Spleen (tissue), 11 donors: Measurements from ENCODE around the gene CLCF1. TPM values are rescaled to one million over a fixed set of nuclear protein-coding genes. Genes with fewer than 3 reads are reported as not detected.
A peak's percentile ranks its signal among the peaks of the same experiment; 100 is the strongest.

ENCODE experiments used
- DNase-seq: peaks from one replicate; pipeline ENCODE4 v3.0.0-alpha.2; 2020
- H3K27ac ChIP-seq, 8 donors: fragments of 200-600 bp; sonication (generic) in 7 of 8; 1 replicate in 4 of 8; 2 replicates in 4 of 8; pipeline versions ENCODE4 v1.5.0 to v1.8.0; 2016 to 2021; ENCODE audit warnings: inconsistent platforms in 4 of 8, mild to moderate bottlenecking in 4 of 8, moderate library complexity in 1 of 8
- H3K27me3 ChIP-seq, 7 donors: fragments of 200-600 bp; sonication (generic) in 6 of 7; replicated peaks in 1 of 7; 1 replicate in 4 of 7; 2 replicates in 3 of 7; pipeline versions ENCODE4 v1.5.0 to v1.8.0; 2016 to 2021; ENCODE audit warnings: inconsistent platforms in 3 of 7, mild to moderate bottlenecking in 1 of 7
- H3K36me3 ChIP-seq, 6 donors: fragments of 200-600 bp; sonication (generic) in 5 of 6; 1 replicate in 4 of 6; 2 replicates in 2 of 6; pipeline versions ENCODE4 v1.5.0 to v1.8.0; 2016 to 2021; ENCODE audit warnings: inconsistent platforms in 2 of 6
- H3K4me1 ChIP-seq, 6 donors: fragments of 200-600 bp; sonication (generic) in 5 of 6; 1 replicate in 3 of 6; 2 replicates in 3 of 6; pipeline versions ENCODE4 v1.5.0 to v1.8.0; 2016 to 2021; ENCODE audit warnings: inconsistent platforms in 3 of 6
- H3K4me3 ChIP-seq, 8 donors: fragments of 200-600 bp; sonication (generic) in 7 of 8; 1 replicate in 4 of 8; 2 replicates in 4 of 8; pipeline versions ENCODE4 v1.5.0 to v1.8.0; 2016 to 2021; ENCODE audit warnings: inconsistent platforms in 4 of 8, mild to moderate bottlenecking in 4 of 8, moderate library complexity in 2 of 8
- H3K9me3 ChIP-seq, 8 donors: fragments of 200-600 bp; sonication (generic) in 7 of 8; 1 replicate in 4 of 8; 2 replicates in 4 of 8; pipeline versions ENCODE4 v1.5.0 to v1.8.0; 2016 to 2021; ENCODE audit warnings: inconsistent platforms in 4 of 8
- POLR2A ChIP-seq, 3 donors: fragments of 450-650 bp; IDR thresholded peaks; one replicate each; pipeline ENCODE4 v1.5.1; 2017; ENCODE audit warnings: antibody characterized with exemption in 3 of 3, mild to moderate bottlenecking in 1 of 3
- POLR2AphosphoS5 ChIP-seq, 3 donors: sonication (generic); formaldehyde crosslinking; IDR thresholded peaks; one replicate each; pipeline ENCODE4 v1.5.1; 2017; ENCODE audit warnings: antibody characterized with exemption in 3 of 3
- WGBS, 5 donors: extraction: QIAGEN DNeasy Blood & Tissue Kit in 3 of 5; methylation state at CpG; one replicate each; pipeline versions ENCODE4 v1.1.5 to v1.1.7; 2013 to 2018; 5-methylcytosine and 5-hydroxymethylcytosine counted together
- intact Hi-C: fragments of 100-400 bp; cut with DNase I; formaldehyde crosslinking; loops from one replicate; pipeline ENCODE4 v1.15.0; 2023; ENCODE audit warnings: low total_unique reads
- polyA plus RNA-seq, 3 donors: library from polyadenylated mRNA; stranded (reverse); fragments of 200-250 nt; gene quantifications; one replicate each; pipeline ENCODE4 v1.2.1, GENCODE V29; 2013
- total RNA-seq, 7 donors: library from RNA; depleted of rRNA in 3 of 7; stranded (reverse); fragments of >200 nt in 3 of 7; fragmentation: NEBNext Ultra II Directional in 4 of 7; extraction: Animal tissue kit (Norgen Biotek cat#: 25700) in 4 of 7; gene quantifications; one replicate each; pipeline versions ENCODE4 v1.1.0 to v1.2.1, GENCODE V29; 2016 to 2021
- TF ChIP-seq, protein P1 (sequence below), 11 experiments: fragments of 200-600 bp in 7 of 11; fragments of 450-650 bp in 4 of 11; sonication (generic) in 4 of 11; IDR thresholded peaks in 8 of 11; conservative IDR thresholded peaks in 3 of 11; 1 replicate in 7 of 11; 2 replicates in 4 of 11; pipeline versions ENCODE4 v1.4.0 to v1.8.0; 2016 to 2021; ENCODE audit warnings: antibody characterized with exemption in 11 of 11, inconsistent platforms in 4 of 11, mild to moderate bottlenecking in 1 of 11
- donor health status: healthy with polysubstance abuse.
- donor health status: DM: no; HTN: no; CAD: no; lungs with moderate emphysema.
- donor health status: DM: no; HTN: no; CAD: no.
- donor health status: Bipolar disorder and iron deficiency.
- donor health status: healthy.
- donor health status: DM: no; HTN: no; CAD: no.
- donor health status: DM: yes; HTN: yes; CAD: no.

Gene CLCF1
- total and polyA plus RNA-seq, 10 donors, result 4.3 to 13.7 (median 7.4) TPM

- no peak overlapping the region for H3K4me3 ChIP-seq
- no peaks in the 10 kb centered on the region for H3K27me3 ChIP-seq
- no peaks in the 10 kb centered on the region for H3K9me3 ChIP-seq
- WGBS, 5 donors, result 92 to 97% (median 94%) methylated on average over 7 of the region's 7 CpGs
- no peak for DNase-seq
- peaks cover 0 to 77% (median 51%) of the 10 kb centered on the region in 6 donors for H3K36me3 ChIP-seq
- TF ChIP-seq POLR2A (IDR thresholded peaks at IDR 0.05), result no peak
- TF ChIP-seq, protein P1, sequence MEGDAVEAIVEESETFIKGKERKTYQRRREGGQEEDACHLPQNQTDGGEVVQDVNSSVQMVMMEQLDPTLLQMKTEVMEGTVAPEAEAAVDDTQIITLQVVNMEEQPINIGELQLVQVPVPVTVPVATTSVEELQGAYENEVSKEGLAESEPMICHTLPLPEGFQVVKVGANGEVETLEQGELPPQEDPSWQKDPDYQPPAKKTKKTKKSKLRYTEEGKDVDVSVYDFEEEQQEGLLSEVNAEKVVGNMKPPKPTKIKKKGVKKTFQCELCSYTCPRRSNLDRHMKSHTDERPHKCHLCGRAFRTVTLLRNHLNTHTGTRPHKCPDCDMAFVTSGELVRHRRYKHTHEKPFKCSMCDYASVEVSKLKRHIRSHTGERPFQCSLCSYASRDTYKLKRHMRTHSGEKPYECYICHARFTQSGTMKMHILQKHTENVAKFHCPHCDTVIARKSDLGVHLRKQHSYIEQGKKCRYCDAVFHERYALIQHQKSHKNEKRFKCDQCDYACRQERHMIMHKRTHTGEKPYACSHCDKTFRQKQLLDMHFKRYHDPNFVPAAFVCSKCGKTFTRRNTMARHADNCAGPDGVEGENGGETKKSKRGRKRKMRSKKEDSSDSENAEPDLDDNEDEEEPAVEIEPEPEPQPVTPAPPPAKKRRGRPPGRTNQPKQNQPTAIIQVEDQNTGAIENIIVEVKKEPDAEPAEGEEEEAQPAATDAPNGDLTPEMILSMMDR (IDR thresholded peaks at IDR 0.05 in 8 of 11, conservative IDR thresholded peaks at IDR 0.05 in 3 of 11), result no peak
- no peak for TF ChIP-seq POLR2AphosphoS5 (IDR thresholded peaks at IDR 0.05)
- peak overlapping the region in 4 of 8 donors; percentile 37 to 75 (median 58) for H3K27ac ChIP-seq
- H3K4me1 ChIP-seq, result peaks cover 37 to 92% (median 65%) of the 10 kb centered on the region in 6 donors
- intact Hi-C loops, result loop anchor here (5.0 kb wide), 1 partner anchor 111 kb away; the partner anchor contains the start of genes CDK2AP2 and PITPNM1
These were observed 22.8 kb upstream of the CLCF1 start for GRCh38 chr11:67396259-67396581.

DNA sequence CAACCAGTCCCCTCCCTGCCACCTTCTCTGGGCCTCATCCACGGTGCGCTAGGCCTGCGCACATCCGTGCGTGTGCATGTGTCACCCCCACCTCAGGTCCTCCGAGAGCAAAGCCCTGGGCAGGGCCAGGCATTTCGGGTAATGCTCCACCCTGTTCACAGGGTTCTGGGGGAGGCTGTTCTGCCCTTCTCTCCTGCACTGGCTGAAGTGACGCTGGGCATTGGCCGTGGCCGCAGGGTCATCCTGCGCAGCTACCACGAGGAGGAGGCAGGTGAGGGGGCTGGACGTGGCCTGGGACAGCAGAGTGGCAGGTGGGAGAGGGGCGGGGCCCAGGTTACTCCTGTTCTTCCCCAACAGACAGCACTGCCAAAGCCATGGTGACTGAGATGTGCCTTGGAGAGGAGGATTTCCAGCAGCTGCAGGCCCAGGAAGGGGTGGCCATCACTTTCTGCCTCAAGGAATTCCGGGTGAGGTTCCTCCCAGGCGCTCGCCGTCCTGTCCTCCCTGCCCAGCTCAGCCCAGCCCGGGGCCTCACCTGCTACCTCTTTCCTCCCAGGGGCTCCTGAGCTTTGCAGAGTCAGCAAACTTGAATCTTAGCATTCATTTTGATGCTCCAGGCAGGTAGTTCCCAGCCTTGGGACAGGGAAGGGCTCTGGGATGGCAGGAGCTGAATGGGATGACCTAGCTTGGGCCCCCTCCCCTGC lies 22.3 kb upstream of the CLCF1 start:
- Histone ChIP-seq H3K4me1 (peaks cover 41 to 92% (median 66%) of the 10 kb centered on the region in 6 donors), H3K27me3 (no peaks in the 10 kb centered on the region), H3K27ac (peak overlapping the region in 1 of 8 donors; percentile 75), H3K9me3 (no peaks in the 10 kb centered on the region), H3K4me3 (no peak overlapping the region), H3K36me3 (peaks cover 0 to 76% (median 51%) of the 10 kb centered on the region in 6 donors)
- TF ChIP-seq, protein P1 (IDR thresholded peaks at IDR 0.05 in 8 of 11, conservative IDR thresholded peaks at IDR 0.05 in 3 of 11), result no peak
- TF ChIP-seq POLR2AphosphoS5 (IDR thresholded peaks at IDR 0.05) (peak in 2 of 3 donors; percentile 4 to 70), POLR2A (IDR thresholded peaks at IDR 0.05) (no peak)
- DNase-seq, result peak; percentile 75
- WGBS, 5 donors, result 86 to 95% (median 89%) methylated on average over 13 to 19 of the region's 19 CpGs
- intact Hi-C loops, result loop anchor here (5.0 kb wide), 1 partner anchor 112 kb away; the partner anchor contains the start of genes CDK2AP2 and PITPNM1

DNA sequence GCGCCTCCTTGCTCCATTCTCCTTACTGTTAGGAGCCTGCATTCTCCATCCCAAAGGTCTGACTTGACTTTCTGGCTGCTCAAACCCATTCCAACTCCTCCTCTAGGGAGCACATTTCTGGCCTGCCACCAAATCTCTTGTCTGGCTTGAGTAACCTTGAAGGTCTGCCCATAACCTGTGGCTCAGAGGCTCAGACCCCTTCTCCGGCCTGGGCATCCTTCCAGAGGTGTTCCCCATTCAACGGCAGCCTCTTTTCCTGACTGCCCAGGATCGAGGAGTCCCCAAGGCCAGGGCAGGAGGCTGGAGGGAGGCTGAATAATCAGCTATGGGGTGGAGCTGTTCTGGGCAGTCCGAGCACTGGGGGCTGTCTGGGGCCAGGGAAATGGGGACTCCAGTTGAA lies 20.6 kb upstream of the CLCF1 start:
- H3K9me3 ChIP-seq, result no peaks in the 10 kb centered on the region
- TF ChIP-seq, protein P1 (IDR thresholded peaks at IDR 0.05 in 8 of 11, conservative IDR thresholded peaks at IDR 0.05 in 3 of 11), result no peak
- TF ChIP-seq POLR2A (IDR thresholded peaks at IDR 0.05), result no peak
- TF ChIP-seq POLR2AphosphoS5 (IDR thresholded peaks at IDR 0.05), result no peak
- peaks cover 27 to 92% (median 60%) of the 10 kb centered on the region in 6 donors for H3K4me1 ChIP-seq
- peak overlapping the region in 1 of 8 donors; percentile 4 for H3K27ac ChIP-seq
- no peak for DNase-seq
- no peak overlapping the region for H3K4me3 ChIP-seq
- no peaks in the 10 kb centered on the region for H3K27me3 ChIP-seq
- whole genome bisulfite sequencing, 5 donors, result 70 to 90% (median 79%) methylated on average over 3 to 5 of the region's 5 CpGs
- intact Hi-C loops, result no loop called here
- peaks cover 0 to 59% (median 34%) of the 10 kb centered on the region in 6 donors for H3K36me3 ChIP-seq

DNA sequence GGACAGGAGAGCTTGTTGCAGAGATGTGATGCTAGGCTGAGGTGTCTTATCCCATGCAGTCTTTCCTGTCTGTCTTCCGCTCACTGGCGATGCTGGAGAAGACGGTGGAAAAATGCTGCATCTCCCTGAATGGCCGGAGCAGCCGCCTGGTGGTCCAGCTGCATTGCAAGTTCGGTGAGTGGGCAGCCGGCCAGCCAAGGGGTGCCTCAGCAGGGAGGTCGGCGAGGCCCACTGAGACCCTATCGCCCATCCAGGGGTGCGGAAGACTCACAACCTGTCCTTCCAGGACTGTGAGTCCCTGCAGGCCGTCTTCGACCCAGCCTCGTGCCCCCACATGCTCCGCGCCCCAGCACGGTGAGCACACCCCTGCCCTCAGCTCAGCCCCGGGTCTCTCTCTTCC lies 20.0 kb upstream of the CLCF1 start:
- peaks cover 0 to 54% (median 28%) of the 10 kb centered on the region in 6 donors for H3K36me3 ChIP-seq
- H3K4me3 ChIP-seq, result no peak overlapping the region
- intact Hi-C loops, result no loop called here
- TF ChIP-seq, protein P1 (IDR thresholded peaks at IDR 0.05 in 8 of 11, conservative IDR thresholded peaks at IDR 0.05 in 3 of 11), result no peak
- peak in 1 of 3 donors; percentile 15 for TF ChIP-seq POLR2AphosphoS5 (IDR thresholded peaks at IDR 0.05)
- no peaks in the 10 kb centered on the region for H3K9me3 ChIP-seq
- 92 to 94% (median 93%) methylated on average over 17 to 18 of the region's 18 CpGs for WGBS, 5 donors
- peak; percentile 77 for DNase-seq
- H3K27ac ChIP-seq, result no peak overlapping the region
- H3K4me1 ChIP-seq, result peaks cover 24 to 89% (median 55%) of the 10 kb centered on the region in 6 donors
- H3K27me3 ChIP-seq, result no peaks in the 10 kb centered on the region
